Measurements from ENCODE around the gene ABCD1.
"Not testable (repeated sequence)": the region's sequence is repeated elsewhere in the genome, so short reads cannot be mapped to it uniquely, and the experiment has no call there.

Gene ABCD1

GRCh38 chrX:153704631-153705402, 19.8 kb upstream of the ABCD1 start:
- intact Hi-C loops (cut with DNase I), result not testable (repeated sequence)

GRCh38 chrX:153705403-153706060, 19.1 kb upstream of the ABCD1 start:
- intact Hi-C loops (cut with DNase I); DNase-seq: not testable (repeated sequence)

More at GRCh38 chrX:153704631-153705402, 19.8 kb upstream of the ABCD1 start:
- DNase-seq, result not testable (repeated sequence)

DNA sequence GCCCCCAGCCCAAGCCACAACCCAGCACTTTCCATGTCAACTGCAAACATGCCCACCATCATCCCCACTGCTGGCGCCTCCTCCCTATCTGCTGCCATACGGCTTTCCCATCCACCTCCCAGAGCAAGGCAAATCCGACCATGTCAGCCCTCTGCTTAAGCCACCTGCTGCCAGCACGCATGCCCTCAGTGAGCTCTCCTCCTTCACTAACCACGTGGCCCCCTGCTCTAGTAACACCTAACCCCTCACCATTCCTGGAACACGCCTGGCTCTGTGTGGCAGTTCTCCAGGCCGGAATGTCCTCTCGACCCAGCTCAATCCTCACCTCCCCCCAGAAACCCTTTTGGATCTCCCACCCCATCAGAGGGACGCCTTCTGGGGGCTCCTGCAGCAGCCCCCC, 17.9 kb upstream of the ABCD1 start:
- DNase-seq, result no peak
- intact Hi-C loops (cut with DNase I), result no loop called here

DNA sequence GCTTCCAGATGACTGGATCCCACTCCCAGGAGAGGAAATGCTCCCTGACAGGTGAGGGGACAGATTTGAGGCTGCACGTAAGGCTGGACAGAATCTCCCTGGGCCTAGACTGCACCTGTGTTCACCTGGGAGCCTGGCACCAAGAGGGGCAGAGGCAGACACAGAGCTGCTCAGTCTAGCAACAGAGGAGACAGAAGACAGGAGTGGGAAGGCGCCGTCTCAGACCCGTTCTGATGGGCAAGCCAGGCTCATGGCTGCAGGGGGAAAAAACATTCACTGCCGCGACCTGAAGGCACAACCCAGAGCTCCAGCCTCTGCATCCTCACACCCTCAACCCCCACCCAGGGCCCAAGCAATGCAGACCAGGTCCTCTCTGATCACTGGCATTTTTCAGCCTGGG, 17.2 kb upstream of the ABCD1 start:
- intact Hi-C loops (cut with DNase I), result no loop called here
- DNase-seq, result no peak

DNA sequence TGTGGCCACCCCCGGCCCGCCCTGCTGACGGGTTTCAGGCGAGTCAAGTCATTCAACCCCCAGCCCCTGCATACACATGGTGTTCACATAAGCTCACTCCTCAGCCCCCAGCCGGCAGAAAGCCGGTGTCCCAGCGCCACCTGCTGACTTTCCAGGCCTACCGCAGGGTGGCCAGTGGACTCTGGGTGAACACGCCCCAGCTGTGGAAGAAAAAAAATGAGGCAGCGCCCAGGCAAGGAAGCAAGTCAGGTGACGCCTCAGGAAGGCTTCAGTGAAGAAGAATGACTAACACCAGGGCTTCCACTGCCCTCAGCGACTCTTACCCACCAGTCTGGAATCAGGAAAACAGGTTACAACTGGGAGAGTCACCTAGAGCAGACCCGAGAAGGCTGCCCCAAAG, 16.2 kb upstream of the ABCD1 start:
- intact Hi-C loops (cut with DNase I), result no loop called here
- DNase-seq, result peak; percentile 47 to 87 (median 79)

- intact Hi-C loops (cut with DNase I), result no loop called here
Observed at GRCh38 chrX:153709726-153710674, 14.7 kb upstream of the ABCD1 start.

GRCh38 chrX:153714256-153714655, 10.4 kb upstream of the ABCD1 start:
- intact Hi-C loops (cut with DNase I), result no loop called here
- DNase-seq, result no peak

More at GRCh38 chrX:153709726-153710674, 14.7 kb upstream of the ABCD1 start:
- no peak for DNase-seq

GRCh38 chrX:153717445-153717844, 7.2 kb upstream of the ABCD1 start:
- intact Hi-C loops (cut with DNase I), result no loop called here

GRCh38 chrX:153719238-153719637, 5.4 kb upstream of the ABCD1 start:
- intact Hi-C loops (cut with DNase I), result no loop called here
- DNase-seq, result no peak

More at GRCh38 chrX:153717445-153717844, 7.2 kb upstream of the ABCD1 start:
- no peak for DNase-seq

DNA sequence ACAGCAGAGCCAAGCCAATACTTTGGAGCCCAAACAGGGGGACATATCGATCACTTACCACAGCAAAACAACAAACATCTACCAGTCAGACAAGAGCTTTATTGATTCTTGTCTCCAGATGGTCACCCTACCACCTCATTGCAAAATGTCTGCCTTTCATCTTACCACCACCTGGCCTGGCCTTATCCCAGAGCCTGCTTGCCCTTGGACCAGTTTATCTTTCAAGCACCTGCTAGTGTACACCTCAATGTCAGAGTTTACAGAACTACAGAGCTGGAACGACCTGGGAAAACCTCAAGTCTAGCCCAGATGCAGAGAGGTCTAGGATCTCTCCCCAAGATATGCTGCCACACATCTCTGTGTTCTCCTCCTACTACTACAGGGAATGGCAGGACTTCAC, 5.0 kb upstream of the ABCD1 start:
- intact Hi-C loops (cut with DNase I), result no loop called here

GRCh38 chrX:153722704-153723350, 1.8 kb upstream of the ABCD1 start:
- intact Hi-C loops (cut with DNase I), result no loop called here

More for the DNA sequence above, 5.0 kb upstream of the ABCD1 start:
- no peak for DNase-seq

DNA sequence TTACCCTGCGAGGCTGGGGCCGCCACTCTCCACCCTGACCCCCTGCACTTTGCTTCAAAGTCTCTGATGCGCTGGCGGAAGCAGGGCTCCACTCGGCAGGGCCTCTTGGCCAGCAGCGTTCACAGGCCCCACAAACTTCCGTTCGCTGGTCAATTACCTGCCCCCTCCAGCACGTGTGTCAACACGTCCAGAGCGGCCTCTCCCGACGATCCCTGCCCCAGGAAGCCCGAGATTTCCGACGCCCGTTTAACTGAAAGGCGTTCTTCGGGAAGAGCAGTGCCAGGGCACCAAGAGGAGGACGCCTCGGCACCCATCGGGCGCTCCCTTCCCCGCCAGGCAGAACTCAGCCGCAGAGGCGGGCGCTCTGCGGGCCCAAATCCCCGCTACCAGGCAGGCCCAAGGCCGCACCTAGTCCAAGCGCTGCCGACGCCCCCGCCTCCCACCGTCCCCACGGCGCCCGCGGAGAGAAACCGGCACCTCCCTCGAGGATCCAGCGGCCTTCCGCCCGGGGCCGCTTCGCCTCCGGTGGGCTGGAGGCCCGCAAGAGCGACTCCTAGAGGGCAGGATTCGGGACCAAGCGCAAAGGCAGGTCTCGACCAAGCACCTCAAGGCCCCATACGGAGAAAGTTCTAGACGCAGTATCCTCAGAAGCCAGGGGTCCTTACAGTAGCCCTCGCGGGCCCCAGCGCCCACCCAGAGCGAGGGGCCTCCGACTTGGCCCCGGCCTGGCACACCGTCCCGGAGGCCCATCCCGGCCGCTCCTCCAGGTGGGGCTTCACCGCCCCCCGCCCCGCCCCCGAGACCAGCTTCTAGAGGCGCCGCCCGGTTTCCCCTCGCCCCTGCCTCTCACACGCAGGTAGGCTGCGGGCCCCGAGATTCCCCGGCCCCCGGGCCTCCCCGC, 1.1 kb upstream of the ABCD1 start:
- DNase-seq, result peak in 6 of 42 donors; percentile 18 to 48 (median 38)
- intact Hi-C loops (cut with DNase I), result no loop called here

More at GRCh38 chrX:153722704-153723350, 1.8 kb upstream of the ABCD1 start:
- no peak for DNase-seq

- intact Hi-C loops (cut with DNase I), result no loop called here
- no peak for DNase-seq
Observed at GRCh38 chrX:153725039-153725831, 579 bp downstream of the ABCD1 start.

GRCh38 chrX:153725832-153726285, 1.2 kb downstream of the ABCD1 start:
- intact Hi-C loops (cut with DNase I), result no loop called here
- DNase-seq, result peak in 1 of 42 donors; percentile 15

GRCh38 chrX:153726286-153727122, 1.8 kb downstream of the ABCD1 start:
- intact Hi-C loops (cut with DNase I), result no loop called here
- DNase-seq, result peak in 38 of 42 donors; percentile 24 to 77 (median 52)

Measured in head of caudate nucleus (tissue), 42 donors.